ENCODE measurements around the gene SLC30A7. TPM values are rescaled to one million over a fixed set of nuclear protein-coding genes. Genes with fewer than 3 reads are reported as not detected.
A peak's percentile ranks its signal among the peaks of the same experiment; 100 is the strongest.

SLC30A7 gene
- total and polyA plus RNA-seq, 8 donors, result 1.5 to 65.7 (median 6.2) TPM

DNA sequence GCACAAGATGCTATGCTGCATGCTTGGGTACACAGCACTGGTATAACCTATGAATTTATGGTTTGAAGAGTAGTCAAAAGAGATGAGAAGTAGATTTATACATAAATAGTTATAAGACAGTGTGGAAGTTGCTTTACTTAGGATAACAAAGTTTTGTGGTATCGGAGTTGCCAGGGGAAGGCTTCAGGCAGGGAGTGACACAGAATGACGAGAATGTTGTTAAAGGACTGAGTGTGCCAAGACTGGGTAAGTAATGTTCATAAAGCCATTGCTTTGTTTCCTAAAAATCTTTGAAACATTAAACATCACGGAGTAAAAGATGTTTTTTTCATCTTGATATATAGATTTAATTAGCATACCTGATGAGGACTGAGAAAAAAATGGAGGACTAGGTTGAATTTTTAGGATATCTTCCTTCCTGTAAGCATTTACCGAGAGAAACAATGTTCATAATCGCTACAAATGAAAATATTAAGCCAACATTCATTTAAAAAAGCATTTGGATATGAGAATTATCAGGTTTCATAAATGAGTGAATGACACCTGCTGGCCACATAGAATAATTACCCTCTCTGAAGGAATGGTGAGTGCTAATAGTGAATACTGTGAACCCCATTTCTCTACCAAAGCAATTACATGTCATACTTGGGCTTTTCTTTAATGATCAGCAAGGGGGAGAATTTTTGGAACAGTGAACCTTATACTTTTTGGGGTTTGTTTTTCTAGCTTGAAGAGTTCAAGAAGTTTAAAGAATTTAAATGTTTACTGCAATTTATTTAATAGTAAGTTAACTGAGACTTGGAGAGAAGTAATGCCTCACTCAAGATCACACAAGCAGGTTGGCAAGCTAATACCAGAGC lies 29.6 kb upstream of the SLC30A7 start:
- Histone ChIP-seq H3K27me3 (no peaks in the 10 kb centered on the region), H3K4me3 (no peak overlapping the region), H3K36me3 (no peaks in the 10 kb centered on the region), H3K27ac (no peak overlapping the region), H3K4me1 (peaks cover 0 to 10% (median 0%) of the 10 kb centered on the region in 4 donors), H3K9me3 (no peaks in the 10 kb centered on the region)
- intact Hi-C loops (cut with DNase I; ENCODE audit: low total_unique reads), result loop anchor here (10.0 kb wide), 1 partner anchor 401 kb away; no protein-coding TSS in a partner anchor
- TF ChIP-seq POLR2AphosphoS5 (IDR thresholded peaks at IDR 0.05) (no peak), EP300 (IDR thresholded peaks at IDR 0.05) (no peak), POLR2A (IDR thresholded peaks at IDR 0.05) (no peak)
- TF ChIP-seq, protein P1, sequence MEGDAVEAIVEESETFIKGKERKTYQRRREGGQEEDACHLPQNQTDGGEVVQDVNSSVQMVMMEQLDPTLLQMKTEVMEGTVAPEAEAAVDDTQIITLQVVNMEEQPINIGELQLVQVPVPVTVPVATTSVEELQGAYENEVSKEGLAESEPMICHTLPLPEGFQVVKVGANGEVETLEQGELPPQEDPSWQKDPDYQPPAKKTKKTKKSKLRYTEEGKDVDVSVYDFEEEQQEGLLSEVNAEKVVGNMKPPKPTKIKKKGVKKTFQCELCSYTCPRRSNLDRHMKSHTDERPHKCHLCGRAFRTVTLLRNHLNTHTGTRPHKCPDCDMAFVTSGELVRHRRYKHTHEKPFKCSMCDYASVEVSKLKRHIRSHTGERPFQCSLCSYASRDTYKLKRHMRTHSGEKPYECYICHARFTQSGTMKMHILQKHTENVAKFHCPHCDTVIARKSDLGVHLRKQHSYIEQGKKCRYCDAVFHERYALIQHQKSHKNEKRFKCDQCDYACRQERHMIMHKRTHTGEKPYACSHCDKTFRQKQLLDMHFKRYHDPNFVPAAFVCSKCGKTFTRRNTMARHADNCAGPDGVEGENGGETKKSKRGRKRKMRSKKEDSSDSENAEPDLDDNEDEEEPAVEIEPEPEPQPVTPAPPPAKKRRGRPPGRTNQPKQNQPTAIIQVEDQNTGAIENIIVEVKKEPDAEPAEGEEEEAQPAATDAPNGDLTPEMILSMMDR (IDR thresholded peaks at IDR 0.05), result peak in 5 of 7 experiments; percentile 36 to 67 (median 49)
- WGBS, 5 donors, result 18 to 30% (median 22%) methylated on average over 5 of the region's 5 CpGs
- DNase-seq, result peak in 1 of 2 donors; percentile 62

DNA sequence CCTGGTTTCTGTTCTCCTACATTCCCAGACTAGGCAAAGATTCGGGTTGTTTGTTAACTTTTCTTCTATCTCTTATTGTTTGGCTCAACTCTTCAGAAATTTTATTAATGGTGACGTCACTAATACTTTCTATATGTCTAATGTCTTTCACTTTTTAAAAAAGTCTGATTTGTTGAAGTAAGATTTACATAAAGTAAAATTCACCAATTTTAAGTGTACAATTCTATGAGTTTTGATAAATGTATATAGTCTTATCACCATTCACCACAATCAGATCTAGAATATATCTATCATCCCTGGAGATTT lies 29.0 kb upstream of the SLC30A7 start:
- WGBS, 5 donors, result 63 to 74% (median 65%) methylated on average over 2 of the region's 2 CpGs
- H3K4me1 ChIP-seq, result peaks cover 0 to 10% (median 0%) of the 10 kb centered on the region in 4 donors
- intact Hi-C loops (cut with DNase I; ENCODE audit: low total_unique reads), result loop anchor here (10.0 kb wide), 1 partner anchor 402 kb away; no protein-coding TSS in a partner anchor
- H3K36me3 ChIP-seq, result no peaks in the 10 kb centered on the region
- H3K9me3 ChIP-seq, result no peaks in the 10 kb centered on the region
- H3K4me3 ChIP-seq, result no peak overlapping the region
- H3K27me3 ChIP-seq, result no peaks in the 10 kb centered on the region
- TF ChIP-seq, protein P1 (IDR thresholded peaks at IDR 0.05), result no peak
- TF ChIP-seq EP300 (IDR thresholded peaks at IDR 0.05) (no peak), POLR2A (IDR thresholded peaks at IDR 0.05) (no peak), POLR2AphosphoS5 (IDR thresholded peaks at IDR 0.05) (no peak)
- no peak for DNase-seq
- H3K27ac ChIP-seq, result no peak overlapping the region

DNA sequence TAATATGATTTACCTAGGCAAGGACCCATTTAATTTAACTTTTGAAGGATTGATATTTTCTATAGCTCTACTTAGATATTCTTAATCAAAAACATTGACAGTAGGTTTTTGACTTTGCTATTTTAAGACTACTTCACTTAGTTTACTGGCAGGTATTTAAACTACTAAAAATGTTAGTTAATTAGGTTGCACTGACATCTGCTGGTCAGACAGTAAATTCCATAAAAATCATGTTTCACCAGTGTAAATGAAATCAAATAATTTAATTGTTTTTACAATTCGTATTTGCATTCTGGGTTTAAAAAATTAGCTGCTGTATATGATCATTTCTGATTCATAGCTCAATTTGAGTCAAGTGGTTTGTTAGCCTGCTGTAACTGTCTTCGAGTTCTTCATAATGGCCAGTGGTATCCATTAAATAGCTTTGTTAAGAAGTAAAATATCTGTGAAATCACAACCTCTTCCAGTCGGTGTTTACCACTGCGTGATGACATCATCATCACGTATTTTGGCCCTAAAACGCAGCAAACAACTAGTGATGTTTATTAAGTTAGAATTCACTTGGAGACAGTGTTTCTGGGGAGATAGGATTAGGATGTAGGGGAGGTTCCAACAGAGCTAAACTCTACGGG lies 27.4 kb upstream of the SLC30A7 start:
- no peak overlapping the region for H3K4me3 ChIP-seq
- no peak for TF ChIP-seq POLR2AphosphoS5 (IDR thresholded peaks at IDR 0.05)
- TF ChIP-seq, protein P1 (IDR thresholded peaks at IDR 0.05), result peak in 4 of 7 experiments; percentile 40 to 67 (median 56)
- intact Hi-C loops (cut with DNase I; ENCODE audit: low total_unique reads), result loop anchor here (10.0 kb wide), 1 partner anchor 404 kb away; no protein-coding TSS in a partner anchor
- 7 to 15% (median 12%) methylated on average over 7 of the region's 7 CpGs for WGBS, 5 donors
- H3K27me3 ChIP-seq, result no peaks in the 10 kb centered on the region
- no peaks in the 10 kb centered on the region for H3K36me3 ChIP-seq
- peak in 1 of 2 donors; percentile 69 for DNase-seq
- H3K27ac ChIP-seq, result no peak overlapping the region
- no peaks in the 10 kb centered on the region for H3K9me3 ChIP-seq
- peaks cover 0 to 10% (median 0%) of the 10 kb centered on the region in 4 donors for H3K4me1 ChIP-seq

DNA sequence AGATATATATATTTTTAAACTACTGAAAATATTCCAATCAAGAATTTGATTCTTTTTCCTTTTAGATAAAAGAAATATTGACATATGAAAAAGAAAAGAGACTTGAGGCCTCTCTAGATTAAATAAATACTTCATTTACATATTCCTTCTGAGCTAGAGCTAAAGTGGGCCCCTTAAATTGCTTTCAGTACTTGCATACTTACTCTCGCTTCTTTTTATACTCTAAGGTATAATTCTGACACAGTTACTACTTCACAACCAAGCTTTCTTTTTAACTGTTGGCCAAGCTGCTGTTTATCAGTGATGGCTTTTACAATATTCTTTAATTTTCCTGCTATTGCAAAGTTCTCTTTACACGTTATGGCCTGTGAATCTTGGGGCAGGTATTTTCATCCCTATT lies 25.9 kb upstream of the SLC30A7 start:
- H3K9me3 ChIP-seq, result no peaks in the 10 kb centered on the region
- WGBS, 5 donors, result 63 to 82% (median 78%) methylated on average over 2 of the region's 2 CpGs
- H3K36me3 ChIP-seq, result peaks cover 0 to 5% (median 2%) of the 10 kb centered on the region in 4 donors
- no peak for DNase-seq
- TF ChIP-seq EP300 (IDR thresholded peaks at IDR 0.05), result no peak
- peaks cover 0 to 10% (median 0%) of the 10 kb centered on the region in 4 donors for H3K4me1 ChIP-seq
- H3K27me3 ChIP-seq, result no peaks in the 10 kb centered on the region
- no peak overlapping the region for H3K4me3 ChIP-seq
- H3K27ac ChIP-seq, result no peak overlapping the region
- intact Hi-C loops (cut with DNase I; ENCODE audit: low total_unique reads), result loop anchor here (10.0 kb wide), 1 partner anchor 405 kb away; no protein-coding TSS in a partner anchor
